DMS79 (cell line): ENCODE data around the gene CSAD.
A peak's percentile ranks its signal among the peaks of the same experiment; 100 is the strongest.
"Not testable (repeated sequence)": the region's sequence is repeated elsewhere in the genome, so short reads cannot be mapped to it uniquely, and the experiment has no call there.

Experiments
- DNase-seq: peaks from one replicate; lab custom pipeline; 2025; lab: John Stamatoyannopoulos, UW

CSAD gene

GRCh38 chr12:53178803-53179202 is 1.9 kb downstream of the CSAD start:
- DNase-seq = not testable (repeated sequence)

GRCh38 chr12:53177447-53177846 is 3.3 kb downstream of the CSAD start:
- not testable (repeated sequence) for DNase-seq

- DNase-seq = no peak
These were observed 4.0 kb downstream of the CSAD start for GRCh38 chr12:53176750-53177149.

GRCh38 chr12:53174881-53175491 is 5.7 kb downstream of the CSAD start:
- no peak for DNase-seq

- no peak for DNase-seq
These were observed 7.5 kb downstream of the CSAD start for GRCh38 chr12:53173085-53173715.

- DNase-seq = no peak
These were observed 8.4 kb downstream of the CSAD start for GRCh38 chr12:53172352-53172751.

GRCh38 chr12:53171725-53172329 is 8.9 kb downstream of the CSAD start:
- DNase-seq = no peak

- DNase-seq = no peak
These were observed 9.6 kb downstream of the CSAD start for GRCh38 chr12:53170876-53171724.

GRCh38 chr12:53170215-53170614 is 10.5 kb downstream of the CSAD start:
- DNase-seq = no peak

GRCh38 chr12:53169644-53170043 is 11.1 kb downstream of the CSAD start:
- no peak for DNase-seq

- DNase-seq = no peak
These were observed 13.9 kb downstream of the CSAD start for GRCh38 chr12:53166837-53167236.

- not testable (repeated sequence) for DNase-seq
These were observed 17.7 kb downstream of the CSAD start for GRCh38 chr12:53163008-53163407.

- no peak for DNase-seq
These were observed 19.4 kb downstream of the CSAD start for GRCh38 chr12:53161119-53161911.

GRCh38 chr12:53160673-53161072 is 20.1 kb downstream of the CSAD start:
- no peak for DNase-seq

GRCh38 chr12:53160000-53160399 is 20.7 kb downstream of the CSAD start:
- DNase-seq = no peak

- DNase-seq = peak; percentile 10
These were observed 21.4 kb downstream of the CSAD start for GRCh38 chr12:53159195-53159839.

GRCh38 chr12:53152390-53152789 is 28.3 kb downstream of the CSAD start:
- DNase-seq = no peak

- no peak for DNase-seq
These were observed 29.7 kb downstream of the CSAD start for GRCh38 chr12:53151039-53151438.

GRCh38 chr12:53147653-53148052 is 33.1 kb downstream of the CSAD start:
- DNase-seq = no peak

GRCh38 chr12:53147181-53147580 is 33.5 kb downstream of the CSAD start:
- DNase-seq = no peak
